ENCODE data around the gene CST9L. TPM values are rescaled to one million over a fixed set of nuclear protein-coding genes. Genes with fewer than 3 reads are reported as not detected.

Gene CST9L
- total RNA-seq, 1 experiment from 2014 or later = not detected

GRCh38 chr20:23602241-23602640, 34.0 kb upstream of the CST9L start:
- Histone ChIP-seq H3K4me1 (ENCODE audit: insufficient read depth, low read length, poor library complexity, severe bottlenecking) (no peaks in the 10 kb centered on the region), H3K4me3 (ENCODE audit: low read depth, low read length, poor library complexity, severe bottlenecking) (no peak overlapping the region), H3K36me3 (ENCODE audit: insufficient read depth, low read length, poor library complexity, severe bottlenecking) (no peaks in the 10 kb centered on the region), H3K9me3 (ENCODE audit: low read depth, low read length, poor library complexity, severe bottlenecking) (no peaks in the 10 kb centered on the region), H3K27ac (ENCODE audit: low read depth, low read length, poor library complexity, severe bottlenecking) (no peak overlapping the region), H3K27me3 (replicated peaks; ENCODE audit: insufficient read depth, low read depth, low read length, poor library complexity) (no peaks in the 10 kb centered on the region)
- intact Hi-C loops (cut with micrococcal nuclease; ENCODE audit: unreplicated experiment) = no loop called here
- CTCF ChIA-PET = no interaction called here
- no peak for TF ChIP-seq EZH2 (IDR thresholded peaks at IDR 0.05; ENCODE audit: borderline replicate concordance, low read depth, low read length, poor library complexity, severe bottlenecking)
- no peak for TF ChIP-seq CTCF (conservative IDR thresholded peaks at IDR 0.05; ENCODE audit: low read depth, low read length)
- no TSS peak for BruUV-seq (replicated peaks)
- DNase-seq (ENCODE audit: low spot score) = no peak
- POLR2A ChIA-PET (ENCODE audit: low non-redundant PET) = no interaction called here

GRCh38 chr20:23601715-23602114, 33.4 kb upstream of the CST9L start:
- intact Hi-C loops (cut with micrococcal nuclease; ENCODE audit: unreplicated experiment) = no loop called here
- Histone ChIP-seq H3K4me1 (ENCODE audit: insufficient read depth, low read length, poor library complexity, severe bottlenecking) (peaks cover 2% of the 10 kb centered on the region), H3K9me3 (ENCODE audit: low read depth, low read length, poor library complexity, severe bottlenecking) (no peaks in the 10 kb centered on the region), H3K27me3 (replicated peaks; ENCODE audit: insufficient read depth, low read depth, low read length, poor library complexity) (no peaks in the 10 kb centered on the region), H3K36me3 (ENCODE audit: insufficient read depth, low read length, poor library complexity, severe bottlenecking) (no peaks in the 10 kb centered on the region), H3K4me3 (ENCODE audit: low read depth, low read length, poor library complexity, severe bottlenecking) (no peak overlapping the region), H3K27ac (ENCODE audit: low read depth, low read length, poor library complexity, severe bottlenecking) (no peak overlapping the region)
- BruUV-seq (replicated peaks) = no TSS peak
- DNase-seq (ENCODE audit: low spot score) = no peak
- POLR2A ChIA-PET (ENCODE audit: low non-redundant PET) = no interaction called here
- CTCF ChIA-PET = no interaction called here
- TF ChIP-seq CTCF (conservative IDR thresholded peaks at IDR 0.05; ENCODE audit: low read depth, low read length) (no peak), EZH2 (IDR thresholded peaks at IDR 0.05; ENCODE audit: borderline replicate concordance, low read depth, low read length, poor library complexity, severe bottlenecking) (no peak)

- TF ChIP-seq EZH2 (IDR thresholded peaks at IDR 0.05; ENCODE audit: borderline replicate concordance, low read depth, low read length, poor library complexity, severe bottlenecking) (no peak), CTCF (conservative IDR thresholded peaks at IDR 0.05; ENCODE audit: low read depth, low read length) (no peak)
- DNase-seq (ENCODE audit: low spot score) = no peak
- no TSS peak for BruUV-seq (replicated peaks)
- H3K27me3 ChIP-seq (replicated peaks; ENCODE audit: insufficient read depth, low read depth, low read length, poor library complexity) = no peaks in the 10 kb centered on the region
- ChIA-PET POLR2A (ENCODE audit: low non-redundant PET) (no interaction called here), CTCF (no interaction called here)
- intact Hi-C loops (cut with micrococcal nuclease; ENCODE audit: unreplicated experiment) = no loop called here
- H3K36me3 ChIP-seq (ENCODE audit: insufficient read depth, low read length, poor library complexity, severe bottlenecking) = no peaks in the 10 kb centered on the region
- no peak overlapping the region for H3K4me3 ChIP-seq (ENCODE audit: low read depth, low read length, poor library complexity, severe bottlenecking)
- H3K9me3 ChIP-seq (ENCODE audit: low read depth, low read length, poor library complexity, severe bottlenecking) = no peaks in the 10 kb centered on the region
- H3K27ac ChIP-seq (ENCODE audit: low read depth, low read length, poor library complexity, severe bottlenecking) = no peak overlapping the region
- peaks cover 7% of the 10 kb centered on the region for H3K4me1 ChIP-seq (ENCODE audit: insufficient read depth, low read length, poor library complexity, severe bottlenecking)
These were observed 30.2 kb upstream of the CST9L start for GRCh38 chr20:23598481-23598880.
